Measurements from ENCODE around the gene PSRC1.

The PSRC1 gene

DNA sequence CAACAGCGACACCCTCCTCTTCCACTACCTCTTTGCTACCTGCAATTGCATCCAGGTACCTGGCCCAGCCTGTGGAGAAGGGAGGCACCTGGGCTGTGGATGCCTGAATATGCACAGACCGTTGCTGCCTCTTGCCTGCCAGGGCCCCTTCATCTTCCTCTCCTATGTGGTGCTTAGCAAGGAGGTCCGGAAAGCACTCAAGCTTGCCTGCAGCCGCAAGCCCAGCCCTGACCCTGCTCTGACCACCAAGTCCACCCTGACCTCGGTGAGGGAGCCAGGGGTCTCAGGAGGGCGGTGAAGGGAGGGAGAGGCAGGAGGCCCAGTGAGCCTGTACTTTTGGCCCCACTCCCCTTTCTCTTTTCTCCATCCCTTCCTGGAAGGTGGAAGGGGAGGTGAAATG, 11.5 kb downstream of the PSRC1 start:
- no peak for DNase-seq

DNA sequence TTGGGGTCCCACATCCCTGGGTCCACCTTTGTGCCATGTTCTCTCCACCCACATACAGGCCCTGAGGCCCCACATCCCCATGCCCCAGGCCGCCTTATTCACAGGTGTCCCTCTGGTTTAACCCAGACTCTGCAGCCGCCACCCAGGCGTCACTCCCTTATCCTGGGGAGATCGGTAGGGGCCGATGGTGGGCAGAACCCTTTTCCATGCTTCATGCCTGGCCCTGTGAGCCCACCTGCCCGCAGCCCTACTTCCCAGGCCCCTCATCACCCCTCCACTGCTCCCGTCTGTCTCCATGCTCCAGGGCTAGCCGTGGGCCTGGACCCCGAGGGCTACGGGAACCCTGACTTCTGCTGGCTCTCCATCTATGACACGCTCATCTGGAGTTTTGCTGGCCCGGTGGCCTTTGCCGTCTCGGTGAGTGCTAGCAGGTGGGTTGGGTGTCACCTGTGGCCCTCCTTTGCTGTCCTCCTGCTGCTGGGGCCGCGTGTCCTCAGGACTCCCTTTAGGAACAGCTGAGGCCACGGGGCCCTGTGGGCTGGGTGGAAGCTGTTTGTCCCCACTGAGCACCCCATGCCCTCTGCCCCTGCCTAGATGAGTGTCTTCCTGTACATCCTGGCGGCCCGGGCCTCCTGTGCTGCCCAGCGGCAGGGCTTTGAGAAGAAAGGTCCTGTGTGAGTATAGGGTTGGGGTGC, 12.2 kb downstream of the PSRC1 start:
- DNase-seq, result no peak

DNA sequence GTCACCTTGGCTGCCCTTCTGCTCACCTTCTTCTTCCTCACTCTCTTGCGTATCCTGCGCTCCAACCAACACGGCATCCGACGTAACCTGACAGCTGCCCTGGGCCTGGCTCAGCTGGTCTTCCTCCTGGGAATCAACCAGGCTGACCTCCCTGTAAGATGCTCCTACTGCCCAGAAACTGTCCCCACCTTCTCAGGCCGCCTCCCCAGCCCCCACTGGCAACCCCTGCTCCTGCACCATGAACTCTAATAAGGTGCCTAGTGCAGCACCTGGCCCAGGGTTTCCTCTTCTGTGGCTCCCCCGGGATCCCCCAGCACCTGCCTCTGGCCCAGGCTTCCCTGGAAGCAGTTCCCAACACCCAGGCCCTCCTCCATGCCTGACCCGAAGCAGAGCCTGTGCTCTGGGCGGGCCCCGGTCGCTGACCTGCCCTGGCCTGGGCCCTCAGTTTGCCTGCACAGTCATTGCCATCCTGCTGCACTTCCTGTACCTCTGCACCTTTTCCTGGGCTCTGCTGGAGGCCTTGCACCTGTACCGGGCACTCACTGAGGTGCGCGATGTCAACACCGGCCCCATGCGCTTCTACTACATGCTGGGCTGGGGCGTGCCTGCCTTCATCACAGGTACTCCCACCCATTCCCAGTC, 12.8 kb downstream of the PSRC1 start:
- DNase-seq, result no peak

DNA sequence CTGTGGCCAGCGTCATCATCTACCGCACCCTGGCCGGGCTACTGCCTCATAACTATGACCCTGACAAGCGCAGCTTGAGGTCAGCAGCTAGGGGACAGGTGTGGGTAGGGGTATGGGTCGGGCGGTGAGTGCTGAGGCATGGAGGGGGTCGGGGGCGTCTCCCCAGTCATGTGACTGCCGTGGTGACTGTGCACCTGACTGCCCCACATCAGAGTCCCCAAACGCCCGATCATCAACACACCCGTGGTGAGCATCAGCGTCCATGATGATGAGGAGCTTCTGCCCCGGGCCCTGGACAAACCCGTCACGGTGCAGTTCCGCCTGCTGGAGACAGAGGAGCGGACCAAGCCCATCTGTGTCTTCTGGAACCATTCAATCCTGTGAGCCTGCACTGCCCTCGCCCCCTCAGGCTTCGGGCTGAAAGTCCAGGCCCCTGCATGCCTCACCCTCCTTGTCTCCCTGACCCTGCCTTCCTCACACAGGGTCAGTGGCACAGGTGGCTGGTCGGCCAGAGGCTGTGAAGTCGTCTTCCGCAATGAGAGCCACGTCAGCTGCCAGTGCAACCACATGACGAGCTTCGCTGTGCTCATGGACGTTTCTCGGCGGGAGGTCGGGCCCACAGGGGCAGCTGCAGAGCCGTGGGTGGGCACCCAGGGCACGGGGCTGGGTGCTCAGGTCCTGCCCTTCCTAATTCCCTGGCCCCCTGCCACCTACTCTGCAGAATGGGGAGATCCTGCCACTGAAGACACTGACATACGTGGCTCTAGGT, 13.5 kb downstream of the PSRC1 start:
- no peak for DNase-seq

DNA sequence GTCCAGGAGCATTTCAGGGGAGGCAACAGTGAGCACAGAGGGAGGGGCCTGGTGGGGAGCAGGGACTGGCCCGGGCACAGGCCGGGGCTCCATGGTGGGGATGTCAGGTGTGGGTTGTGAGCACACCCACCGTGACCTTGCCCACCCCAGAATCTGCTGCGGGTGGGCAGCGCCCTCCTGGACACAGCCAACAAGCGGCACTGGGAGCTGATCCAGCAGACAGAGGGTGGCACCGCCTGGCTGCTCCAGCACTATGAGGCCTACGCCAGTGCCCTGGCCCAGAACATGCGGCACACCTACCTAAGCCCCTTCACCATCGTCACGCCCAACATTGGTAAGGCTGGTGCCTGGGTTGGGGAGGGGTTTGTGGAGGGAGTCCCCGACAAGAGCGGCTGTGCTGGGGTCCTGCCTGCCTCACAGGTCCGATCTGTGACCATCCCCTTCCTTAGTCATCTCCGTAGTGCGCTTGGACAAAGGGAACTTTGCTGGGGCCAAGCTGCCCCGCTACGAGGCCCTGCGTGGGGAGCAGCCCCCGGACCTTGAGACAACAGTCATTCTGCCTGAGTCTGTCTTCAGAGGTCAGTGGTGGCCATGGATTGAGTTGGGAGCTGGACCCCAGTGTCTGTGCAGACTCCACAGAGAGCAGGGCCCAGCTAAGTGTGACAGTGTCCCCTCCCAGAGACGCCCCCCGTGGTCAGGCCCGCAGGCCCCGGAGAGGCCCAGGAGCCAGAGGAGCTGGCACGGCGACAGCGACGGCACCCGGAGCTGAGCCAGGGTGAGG, 14.3 kb downstream of the PSRC1 start:
- no peak for DNase-seq

DNA sequence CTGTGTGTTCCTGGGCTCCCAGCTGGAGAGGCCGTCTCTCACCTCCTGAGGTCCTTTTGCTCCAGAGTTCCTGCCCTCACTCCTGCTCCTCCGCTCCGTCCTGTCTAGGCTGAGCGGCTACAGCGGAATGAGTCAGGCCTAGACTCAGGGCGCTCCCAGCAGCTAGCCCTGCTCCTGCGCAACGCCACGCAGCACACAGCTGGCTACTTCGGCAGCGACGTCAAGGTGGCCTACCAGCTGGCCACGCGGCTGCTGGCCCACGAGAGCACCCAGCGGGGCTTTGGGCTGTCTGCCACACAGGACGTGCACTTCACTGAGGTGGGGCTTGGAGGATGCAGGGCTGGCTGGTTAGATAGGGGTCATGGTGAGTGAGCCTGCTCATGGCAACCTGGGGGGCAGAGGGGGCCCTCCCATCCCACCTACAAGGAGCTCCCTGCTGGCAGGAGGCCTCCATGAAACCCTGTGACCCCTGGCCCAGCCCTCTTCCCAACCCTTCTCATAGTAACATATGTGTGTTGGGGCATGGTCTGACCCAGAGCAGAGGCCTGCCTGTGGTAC, 15.1 kb downstream of the PSRC1 start:
- DNase-seq, result no peak

DNA sequence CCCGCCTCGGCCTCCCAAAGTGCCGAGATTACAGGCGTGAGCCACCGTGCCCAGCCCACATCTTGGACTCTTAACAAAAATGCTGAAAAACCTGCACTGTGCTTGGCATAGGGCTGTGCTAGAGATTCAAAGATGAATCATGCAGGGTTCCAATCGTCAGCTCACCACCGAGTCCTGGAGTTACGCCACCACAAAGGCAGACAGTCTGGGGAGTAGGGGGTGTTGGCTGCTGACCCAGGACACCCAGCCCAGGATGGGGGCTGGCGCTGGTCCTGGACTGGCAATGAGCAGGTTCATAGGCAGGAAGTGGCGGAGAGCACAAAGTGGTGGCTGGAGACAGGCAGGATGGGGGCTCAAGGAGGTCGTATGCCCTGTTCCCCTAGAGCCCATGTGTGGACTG, 16.0 kb downstream of the PSRC1 start:
- no peak for DNase-seq

DNA sequence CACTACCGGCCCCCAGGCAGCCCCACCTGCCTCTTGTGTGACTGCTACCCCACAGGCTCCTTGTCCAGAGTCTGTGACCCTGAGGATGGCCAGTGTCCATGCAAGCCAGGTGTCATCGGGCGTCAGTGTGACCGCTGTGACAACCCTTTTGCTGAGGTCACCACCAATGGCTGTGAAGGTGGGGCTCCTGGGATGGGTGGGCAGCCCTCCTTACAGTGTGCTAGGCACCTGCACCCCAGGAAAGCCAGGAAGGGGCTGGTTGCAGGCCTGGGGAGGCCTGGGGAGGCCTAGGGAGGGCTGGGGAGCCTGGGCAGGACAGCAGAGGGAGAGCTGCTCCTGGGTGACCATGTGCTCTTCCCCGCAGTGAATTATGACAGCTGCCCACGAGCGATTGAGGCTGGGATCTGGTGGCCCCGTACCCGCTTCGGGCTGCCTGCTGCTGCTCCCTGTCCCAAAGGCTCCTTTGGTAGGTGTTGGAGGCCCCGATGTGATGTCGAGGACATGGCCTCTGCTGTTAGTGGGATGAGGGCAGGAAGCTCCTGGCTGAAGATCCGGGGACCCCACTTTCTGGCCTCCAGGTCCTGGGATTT, 17.1 kb downstream of the PSRC1 start:
- DNase-seq, result no peak

DNA sequence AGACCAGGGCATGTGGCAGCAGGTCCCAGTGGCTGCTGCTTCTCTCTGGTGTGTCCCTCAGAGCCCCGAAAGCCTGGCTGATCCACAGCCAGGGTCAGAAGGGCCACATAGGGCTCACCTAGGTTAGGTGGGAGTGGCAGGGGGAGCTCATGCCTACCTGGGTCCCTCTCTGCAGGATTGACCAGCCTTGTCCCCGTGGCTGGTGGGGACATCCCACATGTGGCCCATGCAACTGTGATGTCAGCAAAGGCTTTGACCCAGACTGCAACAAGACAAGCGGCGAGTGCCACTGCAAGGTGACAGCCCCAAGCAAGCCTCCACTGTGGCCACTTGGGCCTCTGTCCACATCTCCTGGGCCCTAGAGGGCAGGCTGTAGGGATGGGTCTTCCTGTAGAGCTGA, 17.9 kb downstream of the PSRC1 start:
- DNase-seq, result no peak

DNA sequence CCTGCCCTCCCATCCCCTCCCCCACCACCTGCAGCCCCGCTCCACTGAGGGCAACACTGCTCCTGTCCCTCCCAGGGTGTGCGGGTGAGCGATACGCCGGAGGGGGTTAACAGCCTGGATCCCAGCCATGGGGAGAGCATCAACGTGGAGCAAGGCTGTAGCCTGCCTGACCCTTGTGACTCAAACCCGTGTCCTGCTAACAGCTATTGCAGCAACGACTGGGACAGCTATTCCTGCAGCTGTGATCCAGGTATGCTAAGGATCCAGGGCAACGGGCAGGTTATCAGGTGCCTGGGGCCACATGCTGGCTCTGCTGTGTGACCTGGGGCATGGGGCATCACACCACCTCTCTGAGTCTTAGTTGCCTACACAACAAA, 18.6 kb downstream of the PSRC1 start:
- no peak for DNase-seq

DNA sequence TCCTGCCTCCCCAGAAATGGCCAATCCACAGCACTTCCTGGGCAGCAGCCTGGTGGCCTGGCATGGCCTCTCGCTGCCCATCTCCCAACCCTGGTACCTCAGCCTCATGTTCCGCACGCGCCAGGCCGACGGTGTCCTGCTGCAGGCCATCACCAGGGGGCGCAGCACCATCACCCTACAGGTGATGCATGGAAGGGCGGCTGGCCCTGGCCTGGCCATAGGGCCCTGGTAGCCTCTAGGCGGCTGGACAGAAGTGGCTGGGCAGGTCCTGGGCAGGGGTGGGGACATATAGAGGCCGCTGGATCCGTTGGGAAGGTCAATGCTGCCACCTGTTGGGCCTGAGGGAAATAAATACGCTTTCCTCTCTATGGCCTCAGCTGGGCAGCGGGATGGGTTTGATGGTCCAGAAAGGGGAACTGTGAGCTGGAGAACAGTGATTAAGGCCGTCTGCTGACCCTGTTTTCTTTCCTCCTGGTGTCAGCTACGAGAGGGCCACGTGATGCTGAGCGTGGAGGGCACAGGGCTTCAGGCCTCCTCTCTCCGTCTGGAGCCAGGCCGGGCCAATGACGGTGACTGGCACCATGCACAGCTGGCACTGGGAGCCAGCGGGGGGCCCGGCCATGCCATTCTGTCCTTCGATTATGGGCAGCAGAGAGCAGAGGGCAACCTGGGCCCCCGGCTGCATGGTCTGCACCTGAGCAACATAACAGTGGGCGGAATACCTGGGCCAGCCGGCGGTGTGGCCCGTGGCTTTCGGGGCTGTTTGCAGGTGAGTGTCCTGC, 19.2 kb downstream of the PSRC1 start:
- DNase-seq, result no peak

DNA sequence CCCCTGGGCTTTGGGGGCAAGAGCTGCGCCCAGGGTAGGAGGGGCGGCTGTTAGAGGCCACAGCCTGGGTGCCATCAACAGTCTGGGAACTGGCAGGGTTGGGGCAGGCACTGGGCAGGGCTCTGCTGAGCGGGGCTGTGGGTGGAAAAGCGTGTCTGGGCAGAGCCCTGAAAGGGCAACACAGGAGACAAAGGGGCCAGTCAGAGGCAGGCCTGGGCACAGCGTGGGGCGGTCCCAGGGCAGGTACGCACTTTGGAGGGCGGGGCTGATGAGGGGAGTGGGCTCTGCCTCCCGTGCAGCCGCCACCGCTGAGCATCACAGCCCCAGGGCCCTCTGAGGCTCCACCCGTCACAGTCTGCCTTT, 19.7 kb downstream of the PSRC1 start:
- no peak for DNase-seq

DNA sequence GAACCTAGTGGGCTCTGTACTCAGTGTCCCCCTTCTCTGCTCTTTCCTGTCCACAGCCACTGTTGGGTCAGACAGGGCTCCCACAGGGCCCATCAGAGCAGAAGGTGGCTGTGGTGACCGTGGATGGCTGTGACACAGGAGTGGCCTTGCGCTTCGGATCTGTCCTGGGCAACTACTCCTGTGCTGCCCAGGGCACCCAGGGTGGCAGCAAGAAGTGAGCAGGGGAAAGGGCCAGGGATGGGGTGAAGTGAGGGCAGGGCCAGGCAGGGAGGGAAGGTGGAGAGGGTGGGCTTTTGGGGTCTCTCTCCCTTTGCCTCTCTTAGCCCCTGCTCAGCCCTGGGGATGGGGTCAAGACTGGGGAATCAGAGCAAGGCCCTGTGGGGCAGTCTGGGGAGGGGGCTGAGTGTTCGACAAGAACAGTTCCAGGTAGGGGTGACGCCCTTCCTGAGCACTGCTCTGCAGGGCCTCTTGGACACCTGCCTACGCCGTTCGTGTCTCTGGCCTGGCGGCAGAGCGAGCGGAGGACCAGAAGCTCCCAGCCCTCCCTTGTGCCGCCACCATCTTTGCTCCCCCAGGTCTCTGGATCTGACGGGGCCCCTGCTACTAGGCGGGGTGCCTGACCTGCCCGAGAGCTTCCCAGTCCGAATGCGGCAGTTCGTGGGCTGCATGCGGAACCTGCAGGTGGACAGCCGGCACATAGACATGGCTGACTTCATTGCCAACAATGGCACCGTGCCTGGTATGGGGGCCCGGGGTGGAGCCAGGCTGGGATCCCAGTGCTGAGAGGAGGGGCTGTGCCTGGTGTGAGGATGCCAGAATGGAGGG, 20.5 kb downstream of the PSRC1 start:
- DNase-seq, result no peak

DNA sequence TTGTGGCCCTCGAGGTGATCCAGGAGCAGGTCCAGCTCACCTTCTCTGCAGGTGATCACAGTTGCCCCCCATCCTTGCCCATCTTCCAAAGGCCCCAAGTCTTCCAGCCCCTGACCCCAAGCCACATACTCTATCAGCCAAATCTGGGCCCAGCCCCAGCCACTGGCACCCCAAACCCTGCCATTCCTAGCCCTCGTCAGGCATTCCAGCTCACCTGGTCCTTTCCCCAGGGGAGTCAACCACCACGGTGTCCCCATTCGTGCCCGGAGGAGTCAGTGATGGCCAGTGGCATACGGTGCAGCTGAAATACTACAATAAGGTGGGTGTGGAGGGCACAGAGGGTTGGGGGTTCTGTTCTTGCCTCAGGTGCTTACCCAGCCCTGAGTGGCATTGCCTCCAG, 21.4 kb downstream of the PSRC1 start:
- DNase-seq, result no peak

DNA sequence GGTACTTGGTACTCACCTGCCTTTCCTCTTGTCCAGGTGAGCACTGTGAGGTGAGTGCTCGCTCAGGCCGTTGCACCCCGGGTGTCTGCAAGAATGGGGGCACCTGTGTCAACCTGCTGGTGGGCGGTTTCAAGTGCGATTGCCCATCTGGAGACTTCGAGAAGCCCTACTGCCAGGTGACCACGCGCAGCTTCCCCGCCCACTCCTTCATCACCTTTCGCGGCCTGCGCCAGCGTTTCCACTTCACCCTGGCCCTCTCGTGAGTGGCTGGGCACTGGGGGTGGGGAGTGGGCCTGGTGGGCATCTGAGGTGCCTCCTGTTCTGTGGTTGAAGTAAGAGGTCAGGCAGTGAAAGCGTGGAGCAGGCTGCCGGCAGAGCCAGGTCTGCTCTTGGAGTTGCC, 21.9 kb downstream of the PSRC1 start:
- DNase-seq, result no peak

DNA sequence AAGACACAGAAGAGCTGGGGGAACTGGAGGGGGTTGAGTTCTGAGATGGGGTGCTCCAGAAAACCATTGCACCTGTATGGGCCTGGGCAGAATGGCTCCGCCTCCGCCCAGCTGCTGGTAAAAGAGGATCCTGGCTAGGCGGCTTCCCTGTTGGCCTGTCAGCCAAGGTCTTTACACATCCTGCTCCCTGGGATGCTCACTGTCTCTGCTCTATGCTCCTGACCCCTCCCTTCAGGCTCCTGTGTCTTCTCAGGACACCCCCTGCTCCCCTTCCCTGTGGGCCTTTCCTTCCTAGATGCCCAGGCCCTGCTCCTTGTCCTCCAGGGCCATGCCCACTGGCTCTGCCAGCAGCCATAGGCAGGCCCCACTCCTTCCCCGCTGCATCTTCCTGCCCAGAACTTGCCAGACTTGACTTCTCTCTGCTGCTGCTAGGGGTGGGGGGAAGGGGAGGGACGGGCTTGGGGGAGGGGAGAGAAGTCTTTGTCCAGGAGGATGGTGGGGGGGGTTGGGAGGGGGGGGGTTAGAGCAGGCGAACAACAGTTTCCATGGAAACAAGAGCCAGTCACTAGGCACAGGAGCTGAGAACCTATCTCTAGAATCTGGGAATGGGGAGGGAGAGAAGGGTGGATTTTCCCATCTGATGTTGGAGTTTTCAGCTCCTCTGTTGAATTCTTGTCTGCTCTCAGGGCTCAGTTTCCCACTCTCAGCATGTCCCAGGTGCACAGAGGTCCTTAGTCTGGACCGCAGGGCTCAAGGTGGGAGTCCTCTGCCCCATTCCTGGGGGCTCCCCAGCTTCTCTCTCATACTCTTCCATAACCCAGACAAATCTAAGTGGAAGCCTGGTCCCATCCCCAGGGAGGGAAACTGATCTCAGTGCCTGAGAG, 23.0 kb downstream of the PSRC1 start:
- DNase-seq, result no peak

DNA sequence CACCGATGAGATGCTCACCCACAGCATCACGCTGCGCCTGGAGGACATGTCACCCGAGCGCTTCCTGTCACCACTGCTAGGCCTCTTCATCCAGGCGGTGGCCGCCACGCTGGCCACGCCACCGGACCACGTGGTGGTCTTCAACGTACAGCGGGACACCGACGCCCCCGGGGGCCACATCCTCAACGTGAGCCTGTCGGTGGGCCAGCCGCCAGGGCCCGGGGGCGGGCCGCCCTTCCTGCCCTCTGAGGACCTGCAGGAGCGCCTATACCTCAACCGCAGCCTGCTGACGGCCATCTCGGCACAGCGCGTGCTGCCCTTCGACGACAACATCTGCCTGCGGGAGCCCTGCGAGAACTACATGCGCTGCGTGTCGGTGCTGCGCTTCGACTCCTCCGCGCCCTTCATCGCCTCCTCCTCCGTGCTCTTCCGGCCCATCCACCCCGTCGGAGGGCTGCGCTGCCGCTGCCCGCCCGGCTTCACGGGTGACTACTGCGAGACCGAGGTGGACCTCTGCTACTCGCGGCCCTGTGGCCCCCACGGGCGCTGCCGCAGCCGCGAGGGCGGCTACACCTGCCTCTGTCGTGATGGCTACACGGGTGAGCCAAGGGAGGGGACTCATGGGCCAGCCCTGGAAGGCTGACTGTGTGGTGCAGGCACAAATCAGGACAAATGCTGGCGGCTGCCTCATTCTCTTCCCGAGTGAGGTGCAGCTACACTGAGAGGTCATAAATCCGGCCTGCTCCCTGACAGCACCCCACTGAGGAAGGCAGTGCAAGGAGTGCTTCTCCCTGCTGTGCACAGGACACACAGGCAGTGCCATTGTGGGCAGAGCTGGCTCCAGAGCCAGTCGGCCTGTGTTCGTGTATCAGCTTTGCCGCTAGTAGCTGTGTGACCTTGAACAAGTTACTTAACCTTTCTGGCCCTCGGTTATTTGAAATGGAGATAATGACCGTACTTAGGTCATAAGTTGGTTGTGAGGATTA, 24.2 kb downstream of the PSRC1 start:
- DNase-seq, result no peak

DNA sequence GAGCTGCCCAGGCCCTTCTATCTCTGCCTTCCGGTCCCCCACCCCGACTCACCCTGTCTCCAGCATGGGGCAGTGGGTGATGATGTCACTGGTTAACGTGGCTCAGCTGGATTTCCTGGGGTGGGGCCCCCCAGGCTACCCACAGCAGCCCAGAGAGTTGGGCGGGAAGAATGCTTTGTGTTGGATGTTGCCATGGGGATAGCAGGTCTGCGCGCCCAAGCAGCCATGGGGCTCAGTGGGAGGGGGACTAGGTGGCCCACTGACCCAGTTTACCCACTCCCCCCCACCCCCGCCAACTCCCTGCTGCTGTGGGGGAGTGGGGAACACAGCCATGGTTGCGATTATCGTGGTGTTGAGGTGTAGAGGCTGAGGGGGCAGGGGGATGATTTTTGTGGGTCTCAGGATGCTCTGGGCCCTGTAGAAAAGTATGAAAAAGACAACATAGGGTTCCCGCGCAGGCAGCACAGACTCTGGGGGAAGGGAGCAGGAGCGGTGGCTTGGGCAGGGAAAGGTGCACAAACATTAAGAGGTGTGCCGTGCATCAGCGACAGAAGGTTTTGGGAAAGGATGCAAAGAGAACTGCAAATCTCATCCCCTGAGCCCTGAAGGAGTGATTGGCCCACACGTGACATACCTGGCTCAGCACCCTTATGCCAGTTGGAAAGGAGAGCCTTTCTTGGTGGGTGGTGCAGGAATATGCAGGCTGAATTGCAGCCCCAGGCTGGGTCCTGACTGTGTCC, 25.1 kb downstream of the PSRC1 start:
- no peak for DNase-seq
